GM19452 (cell line): ENCODE measurements around the gene TOR3A.

ENCODE experiments used
- ATAC-seq: cut with Tn5 transposase; IDR thresholded peaks from one replicate; pipeline ENCODE4 v1.9.1; 2021; ENCODE audit not compliant: unreplicated experiment

The TOR3A gene

DNA sequence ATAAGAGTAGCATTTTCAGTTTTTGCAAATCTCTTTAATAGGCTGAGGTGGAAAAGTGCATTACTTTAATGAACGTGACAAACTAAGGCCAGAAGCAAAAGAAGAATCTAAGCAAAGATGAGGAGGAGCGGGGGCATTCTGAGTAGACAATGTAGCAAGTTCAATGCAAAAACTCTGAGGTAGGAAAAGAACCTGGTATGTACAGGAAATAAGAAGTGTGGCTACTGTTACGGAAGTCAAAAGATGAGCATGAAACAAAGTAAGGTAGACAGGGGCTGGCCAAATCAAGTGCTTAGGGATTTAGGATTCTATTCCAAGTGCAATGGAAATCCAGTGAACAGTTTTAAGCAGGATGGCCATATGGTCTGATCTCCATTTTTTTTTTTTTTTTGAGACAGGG, 63.7 kb downstream of the TOR3A start:
- ATAC-seq: no peak
